ENCODE results near the gene DLG1.
A peak's percentile ranks its signal among the peaks of the same experiment; 100 is the strongest.

DLG1 gene

DNA sequence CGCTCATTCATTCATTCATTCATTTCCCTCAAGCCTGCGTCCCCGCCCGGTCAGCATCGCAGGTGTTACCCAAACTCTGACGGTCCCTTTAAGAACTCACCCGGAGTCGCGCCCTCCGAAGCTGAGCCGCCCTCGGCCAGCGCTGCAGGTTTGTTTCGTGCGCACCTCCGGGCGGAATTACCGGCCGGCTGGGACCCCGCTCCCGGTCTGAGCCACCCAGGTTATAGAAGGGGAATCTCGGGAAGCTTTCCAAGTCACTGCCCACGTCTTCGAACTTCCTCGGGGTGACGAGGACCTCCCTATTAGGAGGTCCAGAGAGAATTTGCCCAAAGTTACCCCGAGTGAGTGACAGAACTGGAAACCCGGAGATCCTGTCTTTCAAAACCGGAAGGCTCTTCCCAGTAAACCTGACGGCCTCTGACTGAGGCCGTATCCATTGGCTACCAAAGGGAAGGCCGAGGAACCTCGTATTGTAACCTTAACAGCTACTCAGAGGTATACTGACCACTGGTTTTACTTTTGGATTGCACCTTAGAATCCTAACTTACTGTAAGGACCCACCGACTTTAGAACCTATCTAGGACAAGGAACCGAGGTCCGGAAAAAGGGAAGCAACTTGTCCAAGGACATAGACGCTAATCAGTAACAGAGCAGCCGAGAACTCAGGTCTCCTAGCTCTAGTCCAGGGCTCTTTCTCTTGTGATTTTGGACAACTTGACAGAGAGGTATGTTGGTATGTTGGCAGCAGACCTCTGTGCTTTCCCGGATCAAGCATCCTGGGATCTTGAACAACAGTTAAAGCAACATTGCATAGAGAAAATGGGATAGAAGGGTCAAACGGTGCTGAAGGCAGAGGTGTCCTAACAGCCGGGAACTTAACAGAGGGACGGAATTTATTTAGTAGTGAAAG lies 788 bp upstream of the DLG1 start:
- peak overlapping the region in 1 of 2 experiments; percentile 89 for H3K27ac ChIP-seq (ENCODE audit: insufficient read depth in 1 of 2, low read depth in 1 of 2, low read length in 2 of 2, poor library complexity in 1 of 2, severe bottlenecking in 2 of 2)
- peak in 1 of 3 donors; percentile 8 for DNase-seq

DNA sequence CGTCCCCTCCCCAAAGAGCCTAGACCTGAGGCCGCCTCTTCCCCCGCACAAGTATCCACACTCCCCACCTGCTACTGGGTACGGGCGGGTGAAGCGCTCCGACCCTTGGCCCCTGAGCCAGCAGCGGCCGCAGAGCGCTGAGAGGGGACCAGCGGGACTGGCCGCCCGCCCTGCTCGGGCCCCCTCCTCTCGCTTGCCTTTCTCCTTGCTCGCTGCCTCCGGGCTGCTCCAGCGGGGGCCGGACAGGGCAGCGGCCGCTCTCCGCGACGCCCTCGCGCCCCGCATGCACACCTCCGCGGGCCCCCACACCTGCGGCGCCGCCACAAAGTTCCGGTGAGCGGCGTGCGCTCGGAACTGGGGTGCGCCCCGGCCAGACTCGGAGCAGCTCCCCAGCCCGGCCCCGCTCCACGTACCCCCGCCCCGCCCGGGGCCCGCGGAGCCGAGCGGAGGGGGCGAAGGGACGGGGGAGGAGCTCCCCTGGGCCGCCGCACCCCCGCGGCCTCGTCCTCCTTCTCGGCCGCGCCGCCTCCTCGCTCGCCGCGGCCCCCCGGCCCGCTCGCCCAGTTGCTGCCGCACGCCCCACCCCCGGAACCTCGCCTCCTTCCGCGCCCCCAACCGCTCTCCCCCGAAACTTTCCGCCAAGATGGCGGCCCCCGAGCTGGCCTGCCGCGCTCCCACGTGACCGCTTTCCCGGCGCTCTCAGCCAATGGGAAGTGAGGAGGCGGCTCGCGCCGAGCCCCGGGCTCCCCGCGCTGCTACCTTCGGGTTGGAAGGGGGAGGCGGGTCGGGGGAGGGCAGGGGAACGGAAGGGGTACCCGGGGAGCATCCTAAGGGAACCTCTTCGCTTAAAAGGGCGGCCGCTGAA lies 704 bp downstream of the DLG1 start:
- Histone ChIP-seq H3K4me1 (ENCODE audit: control extremely low read depth in 1 of 4, control insufficient read depth in 4 of 4, insufficient read depth in 4 of 4, low read length in 3 of 4) (peaks cover 0 to 26% (median 18%) of the 10 kb centered on the region in 4 experiments), H3K9me3 (ENCODE audit: control extremely low read depth in 1 of 5, control insufficient read depth in 4 of 5, insufficient read depth in 2 of 5, low read depth in 1 of 5, low read length in 4 of 5) (no peaks in the 10 kb centered on the region), H3K36me3 (ENCODE audit: control insufficient read depth in 4 of 4, insufficient read depth in 4 of 4, low read length in 3 of 4) (peaks cover 0 to 15% (median 2%) of the 10 kb centered on the region in 4 experiments), H3K4me3 (ENCODE audit: control insufficient read depth in 1 of 7, extremely low read depth in 1 of 7, insufficient read depth in 4 of 7, low read depth in 2 of 7, low read length in 6 of 7) (peak overlapping the region; percentile 69 to 94 (median 89)), H3K27me3 (replicated peaks in 2 of 5; ENCODE audit: control insufficient read depth in 4 of 5, insufficient read depth in 5 of 5, low read length in 4 of 5) (peaks cover 0 to 9% (median 0%) of the 10 kb centered on the region in 5 experiments), H3K27ac (ENCODE audit: insufficient read depth in 1 of 2, low read depth in 1 of 2, low read length in 2 of 2, poor library complexity in 1 of 2, severe bottlenecking in 2 of 2) (peak overlapping the region; percentile 70 to 89)
- peak; percentile 91 to 95 (median 94) for DNase-seq
- ChIA-PET CTCF (no interaction called here), POLR2A (interaction anchor here (0.6 to 0.7 kb wide), 2 partner anchors 72 to 222 kb away, joined by 3 read pairs; no protein-coding TSS in a partner anchor)
- 0% methylated on average over 53 of the region's 100 CpGs for WGBS (ENCODE audit: insufficient coverage)

More for the DNA sequence above, 788 bp upstream of the DLG1 start:
- Histone ChIP-seq H3K4me1 (ENCODE audit: control extremely low read depth in 1 of 4, control insufficient read depth in 4 of 4, insufficient read depth in 4 of 4, low read length in 3 of 4) (peaks cover 0 to 24% (median 18%) of the 10 kb centered on the region in 4 experiments), H3K9me3 (ENCODE audit: control extremely low read depth in 1 of 5, control insufficient read depth in 4 of 5, insufficient read depth in 2 of 5, low read depth in 1 of 5, low read length in 4 of 5) (no peaks in the 10 kb centered on the region), H3K4me3 (ENCODE audit: control insufficient read depth in 1 of 7, extremely low read depth in 1 of 7, insufficient read depth in 4 of 7, low read depth in 2 of 7, low read length in 6 of 7) (peak overlapping the region; percentile 37 to 94 (median 89)), H3K36me3 (ENCODE audit: control insufficient read depth in 4 of 4, insufficient read depth in 4 of 4, low read length in 3 of 4) (peaks cover 0 to 9% (median 1%) of the 10 kb centered on the region in 4 experiments), H3K27me3 (replicated peaks in 2 of 5; ENCODE audit: control insufficient read depth in 4 of 5, insufficient read depth in 5 of 5, low read length in 4 of 5) (peaks cover 0 to 9% (median 3%) of the 10 kb centered on the region in 5 experiments)
- POLR2A ChIA-PET: no interaction called here
- 5% methylated on average over 36 of the region's 42 CpGs for WGBS (ENCODE audit: insufficient coverage)
- CTCF ChIA-PET: interaction anchor here (1.0 kb wide), 1 partner anchor 43 kb away, joined by 3 read pairs; no protein-coding TSS in a partner anchor

DNA sequence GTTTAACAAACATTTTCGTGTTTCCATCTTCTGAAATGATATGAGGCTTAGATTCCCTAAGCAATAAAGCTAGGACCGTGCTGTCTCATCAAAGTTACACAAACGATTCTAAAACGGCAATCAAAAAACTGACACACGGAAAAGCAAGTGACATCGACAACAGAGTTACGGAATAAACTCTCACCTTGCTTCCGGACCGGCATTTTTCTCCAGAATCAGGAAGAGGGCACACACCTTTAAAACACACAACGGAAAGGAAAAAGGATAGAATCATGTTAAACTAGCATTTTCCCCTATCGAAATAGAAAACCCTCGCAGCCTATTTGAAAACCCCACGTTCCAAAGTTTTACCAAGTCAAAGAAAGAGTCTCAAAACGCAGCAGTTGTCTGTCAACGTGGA lies 1.4 kb downstream of the DLG1 start:
- no peaks in the 10 kb centered on the region for H3K9me3 ChIP-seq (ENCODE audit: control extremely low read depth in 1 of 5, control insufficient read depth in 4 of 5, insufficient read depth in 2 of 5, low read depth in 1 of 5, low read length in 4 of 5)
- H3K27me3 ChIP-seq (replicated peaks in 2 of 5; ENCODE audit: control insufficient read depth in 4 of 5, insufficient read depth in 5 of 5, low read length in 4 of 5): peaks cover 0 to 9% (median 0%) of the 10 kb centered on the region in 5 experiments
- peak overlapping the region; percentile 69 to 94 (median 89) for H3K4me3 ChIP-seq (ENCODE audit: control insufficient read depth in 1 of 7, extremely low read depth in 1 of 7, insufficient read depth in 4 of 7, low read depth in 2 of 7, low read length in 6 of 7)
- ChIA-PET POLR2A (no interaction called here), CTCF (no interaction called here)
- peaks cover 0 to 20% (median 7%) of the 10 kb centered on the region in 4 experiments for H3K36me3 ChIP-seq (ENCODE audit: control insufficient read depth in 4 of 4, insufficient read depth in 4 of 4, low read length in 3 of 4)
- WGBS (ENCODE audit: insufficient coverage): 0% methylated on average over 10 of the region's 15 CpGs
- DNase-seq: peak in 1 of 3 donors; percentile 8
- peak overlapping the region; percentile 70 to 89 for H3K27ac ChIP-seq (ENCODE audit: insufficient read depth in 1 of 2, low read depth in 1 of 2, low read length in 2 of 2, poor library complexity in 1 of 2, severe bottlenecking in 2 of 2)
- H3K4me1 ChIP-seq (ENCODE audit: control extremely low read depth in 1 of 4, control insufficient read depth in 4 of 4, insufficient read depth in 4 of 4, low read length in 3 of 4): peaks cover 0 to 26% (median 18%) of the 10 kb centered on the region in 4 experiments

DNA sequence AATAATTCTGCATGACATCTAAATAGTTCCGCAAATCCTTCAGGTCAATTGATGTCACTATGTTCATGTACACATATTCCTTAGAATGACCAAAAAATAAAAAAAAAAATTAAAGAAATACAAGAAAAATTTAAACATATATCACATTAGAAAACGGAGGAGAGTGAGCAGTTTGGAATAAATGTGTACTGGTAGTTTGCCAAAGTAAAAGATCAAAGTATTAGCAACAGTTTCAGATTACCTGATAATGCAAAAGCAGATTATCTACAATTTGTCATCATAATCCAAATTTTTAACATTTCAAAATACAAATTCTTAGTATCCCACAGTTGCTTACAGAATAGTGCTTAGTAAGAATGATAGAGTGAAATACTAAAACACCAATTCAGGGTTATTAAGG lies 1.9 kb downstream of the DLG1 start:
- POLR2A ChIA-PET: no interaction called here

DNA sequence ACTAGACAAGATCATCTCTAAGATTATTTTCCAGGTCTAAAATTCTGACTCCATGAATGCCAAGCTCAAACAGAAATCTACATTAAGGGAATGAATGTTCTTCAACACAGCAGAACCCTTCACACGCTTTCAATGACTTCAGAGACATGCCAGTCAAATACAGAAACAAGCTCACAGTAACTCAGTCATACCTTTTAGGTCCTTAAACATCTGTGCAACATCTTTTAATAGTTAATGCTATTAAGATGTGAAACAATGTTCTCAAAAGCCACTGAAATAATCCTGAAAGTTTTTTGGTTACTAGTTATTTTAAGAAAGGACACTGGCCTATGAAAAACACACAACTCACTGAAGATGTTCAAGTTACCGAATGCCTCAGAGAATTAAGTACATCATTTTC lies 2.5 kb downstream of the DLG1 start:
- Histone ChIP-seq H3K4me3 (ENCODE audit: control insufficient read depth in 1 of 7, extremely low read depth in 1 of 7, insufficient read depth in 4 of 7, low read depth in 2 of 7, low read length in 6 of 7) (peak overlapping the region in 1 of 7 experiments; percentile 13), H3K27ac (ENCODE audit: insufficient read depth in 1 of 2, low read depth in 1 of 2, low read length in 2 of 2, poor library complexity in 1 of 2, severe bottlenecking in 2 of 2) (no peak overlapping the region), H3K9me3 (ENCODE audit: control extremely low read depth in 1 of 5, control insufficient read depth in 4 of 5, insufficient read depth in 2 of 5, low read depth in 1 of 5, low read length in 4 of 5) (no peaks in the 10 kb centered on the region), H3K36me3 (ENCODE audit: control insufficient read depth in 4 of 4, insufficient read depth in 4 of 4, low read length in 3 of 4) (peaks cover 0 to 27% (median 9%) of the 10 kb centered on the region in 4 experiments), H3K4me1 (ENCODE audit: control extremely low read depth in 1 of 4, control insufficient read depth in 4 of 4, insufficient read depth in 4 of 4, low read length in 3 of 4) (peaks cover 0 to 26% (median 18%) of the 10 kb centered on the region in 4 experiments), H3K27me3 (replicated peaks in 2 of 5; ENCODE audit: control insufficient read depth in 4 of 5, insufficient read depth in 5 of 5, low read length in 4 of 5) (peaks cover 0 to 9% (median 0%) of the 10 kb centered on the region in 5 experiments)
- ChIA-PET POLR2A (no interaction called here), CTCF (interaction anchor here (1.0 kb wide), 1 partner anchor 19 kb away, joined by 4 read pairs; no protein-coding TSS in a partner anchor)
- DNase-seq: no peak
- WGBS (ENCODE audit: insufficient coverage): no CpG with 5 or more reads among the region's 2 CpGs

More for the DNA sequence above, 1.9 kb downstream of the DLG1 start:
- Histone ChIP-seq H3K9me3 (ENCODE audit: control extremely low read depth in 1 of 5, control insufficient read depth in 4 of 5, insufficient read depth in 2 of 5, low read depth in 1 of 5, low read length in 4 of 5) (no peaks in the 10 kb centered on the region), H3K4me1 (ENCODE audit: control extremely low read depth in 1 of 4, control insufficient read depth in 4 of 4, insufficient read depth in 4 of 4, low read length in 3 of 4) (peaks cover 0 to 26% (median 18%) of the 10 kb centered on the region in 4 experiments), H3K36me3 (ENCODE audit: control insufficient read depth in 4 of 4, insufficient read depth in 4 of 4, low read length in 3 of 4) (peaks cover 0 to 25% (median 8%) of the 10 kb centered on the region in 4 experiments), H3K27me3 (replicated peaks in 2 of 5; ENCODE audit: control insufficient read depth in 4 of 5, insufficient read depth in 5 of 5, low read length in 4 of 5) (peaks cover 0 to 9% (median 0%) of the 10 kb centered on the region in 5 experiments), H3K4me3 (ENCODE audit: control insufficient read depth in 1 of 7, extremely low read depth in 1 of 7, insufficient read depth in 4 of 7, low read depth in 2 of 7, low read length in 6 of 7) (peak overlapping the region in 5 of 7 experiments; percentile 88 to 94 (median 90)), H3K27ac (ENCODE audit: insufficient read depth in 1 of 2, low read depth in 1 of 2, low read length in 2 of 2, poor library complexity in 1 of 2, severe bottlenecking in 2 of 2) (peak overlapping the region in 1 of 2 experiments; percentile 89)
- no peak for DNase-seq
- CTCF ChIA-PET: no interaction called here
- WGBS (ENCODE audit: insufficient coverage): no CpG with 5 or more reads among the region's 2 CpGs

DNA sequence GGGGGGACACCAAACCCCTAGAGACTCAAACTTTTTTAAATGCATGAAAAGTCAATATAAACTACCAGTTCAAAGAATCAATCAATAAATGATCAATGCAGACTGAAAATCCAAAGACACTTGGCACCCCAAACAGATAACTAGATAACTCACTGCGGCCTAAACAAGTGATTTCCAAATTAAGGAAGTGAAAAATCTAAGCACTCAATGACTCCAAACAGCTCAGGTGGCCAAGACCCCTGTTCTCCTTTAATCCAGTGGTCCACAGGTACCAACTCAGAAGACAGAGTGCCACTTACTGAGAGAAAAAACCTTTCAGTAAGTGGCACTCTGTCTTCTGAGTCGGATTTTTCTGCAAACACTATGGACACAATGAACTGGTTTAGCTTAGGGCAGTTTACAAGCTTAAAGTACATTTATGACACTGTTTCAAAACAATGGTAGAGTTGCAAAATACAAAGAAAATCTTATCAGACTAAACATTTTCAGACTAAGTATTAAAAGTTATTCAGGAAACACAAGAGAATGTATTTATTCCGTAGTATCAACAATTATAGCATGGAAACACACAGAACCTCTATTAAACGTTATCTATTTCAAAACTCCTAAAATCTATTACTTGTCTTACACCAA lies 4.7 kb downstream of the DLG1 start:
- Histone ChIP-seq H3K27me3 (replicated peaks in 2 of 5; ENCODE audit: control insufficient read depth in 4 of 5, insufficient read depth in 5 of 5, low read length in 4 of 5) (no peaks in the 10 kb centered on the region), H3K9me3 (ENCODE audit: control extremely low read depth in 1 of 5, control insufficient read depth in 4 of 5, insufficient read depth in 2 of 5, low read depth in 1 of 5, low read length in 4 of 5) (no peaks in the 10 kb centered on the region), H3K4me1 (ENCODE audit: control extremely low read depth in 1 of 4, control insufficient read depth in 4 of 4, insufficient read depth in 4 of 4, low read length in 3 of 4) (peaks cover 0 to 16% (median 8%) of the 10 kb centered on the region in 4 experiments), H3K36me3 (ENCODE audit: control insufficient read depth in 4 of 4, insufficient read depth in 4 of 4, low read length in 3 of 4) (peaks cover 0 to 35% (median 16%) of the 10 kb centered on the region in 4 experiments), H3K27ac (ENCODE audit: insufficient read depth in 1 of 2, low read depth in 1 of 2, low read length in 2 of 2, poor library complexity in 1 of 2, severe bottlenecking in 2 of 2) (no peak overlapping the region), H3K4me3 (ENCODE audit: control insufficient read depth in 1 of 7, extremely low read depth in 1 of 7, insufficient read depth in 4 of 7, low read depth in 2 of 7, low read length in 6 of 7) (no peak overlapping the region)
- CTCF ChIA-PET: interaction anchor here (0.7 to 1.3 kb wide), 3 partner anchors 36 to 160 kb away, joined by 3 read pairs; no protein-coding TSS in a partner anchor
- WGBS (ENCODE audit: insufficient coverage): 90% methylated on average over 3 of the region's 4 CpGs
- no peak for DNase-seq
- POLR2A ChIA-PET: no interaction called here

Measured in common myeloid progenitor, CD34-positive (primary cell).